PFSK-1 (cell line): ENCODE data around the gene CRKL.

Experiments
- FOXP2 ChIP-seq: optimal IDR thresholded peaks from 2 replicates; pipeline ENCODE3; 2011; ENCODE audit warnings: borderline replicate concordance, control low read depth, inconsistent platforms; ENCODE audit not compliant: insufficient read depth; ENCODE audit errors: extremely low read length, extremely low read depth
- POLR2AphosphoS5 ChIP-seq: IDR thresholded peaks from 2 replicates; pipeline ENCODE4 v1.6.1; 2012; ENCODE audit warnings: low read depth, mild to moderate bottlenecking, control low read depth, low read length, moderate library complexity
- SIN3A ChIP-seq: IDR thresholded peaks from 2 replicates; pipeline ENCODE4 v1.6.1; 2012; ENCODE audit warnings: mild to moderate bottlenecking, low read length, moderate library complexity, borderline replicate concordance; ENCODE audit not compliant: insufficient read depth
- TAF1 ChIP-seq: IDR thresholded peaks from 2 replicates; pipeline ENCODE4 v1.6.1; 2012; ENCODE audit warnings: low read length, control low read depth, borderline replicate concordance; ENCODE audit not compliant: insufficient read depth
- TF ChIP-seq, protein P1 (sequence below), 2 experiments: IDR thresholded peaks; 2 replicates each; pipeline versions ENCODE4 v1.6.1 to v1.8.0; 2011 to 2012; ENCODE audit warnings: low read depth in 2 of 2, low read length in 2 of 2, control low read depth in 1 of 2, inconsistent platforms in 1 of 2, mild to moderate bottlenecking in 1 of 2, moderate library complexity in 1 of 2; ENCODE audit not compliant: insufficient read depth in 1 of 2

DNA sequence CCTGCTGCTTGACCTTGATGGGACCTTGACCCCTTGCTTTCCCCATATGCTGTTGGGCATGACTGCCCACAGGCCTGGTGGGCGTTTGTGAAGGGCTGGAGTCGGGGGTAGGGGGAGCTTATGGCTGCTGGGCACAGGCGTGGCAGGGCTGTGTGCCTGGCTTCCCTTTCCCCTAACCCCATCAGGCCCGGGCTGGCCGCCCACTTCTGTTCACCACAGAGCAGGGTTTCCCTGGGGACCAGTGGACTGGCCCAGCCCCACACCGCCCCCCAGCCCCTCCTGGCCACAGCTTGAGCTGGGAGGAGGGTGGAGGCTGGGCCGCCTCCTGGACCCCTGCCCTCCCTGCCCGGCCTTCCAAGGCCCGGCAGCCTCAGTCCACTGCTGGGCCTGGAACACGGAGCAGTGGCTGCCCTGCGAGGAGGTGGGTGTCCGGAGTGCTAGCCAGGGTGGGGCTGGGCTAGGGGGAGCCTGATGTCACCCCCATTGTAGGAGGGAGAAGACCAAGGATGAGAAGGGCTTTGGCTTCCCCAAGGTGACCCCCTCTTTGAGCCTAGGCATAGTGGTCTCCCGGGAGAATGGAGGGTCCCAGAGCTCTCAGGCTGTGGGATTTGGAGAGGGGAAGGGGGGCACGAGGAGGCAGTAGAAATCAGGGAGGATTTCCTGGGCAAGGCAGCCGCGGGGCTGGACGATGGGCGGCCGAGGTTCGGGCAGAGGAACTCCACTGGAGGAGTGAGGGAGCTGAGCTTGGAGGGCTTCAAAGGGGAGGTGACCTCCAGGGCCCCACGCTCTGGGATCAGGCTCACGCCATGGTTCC lies 49.9 kb downstream of the CRKL start, which contains the start of gene AIFM3:
- TF ChIP-seq POLR2AphosphoS5: no peak
- TF ChIP-seq, protein P1, sequence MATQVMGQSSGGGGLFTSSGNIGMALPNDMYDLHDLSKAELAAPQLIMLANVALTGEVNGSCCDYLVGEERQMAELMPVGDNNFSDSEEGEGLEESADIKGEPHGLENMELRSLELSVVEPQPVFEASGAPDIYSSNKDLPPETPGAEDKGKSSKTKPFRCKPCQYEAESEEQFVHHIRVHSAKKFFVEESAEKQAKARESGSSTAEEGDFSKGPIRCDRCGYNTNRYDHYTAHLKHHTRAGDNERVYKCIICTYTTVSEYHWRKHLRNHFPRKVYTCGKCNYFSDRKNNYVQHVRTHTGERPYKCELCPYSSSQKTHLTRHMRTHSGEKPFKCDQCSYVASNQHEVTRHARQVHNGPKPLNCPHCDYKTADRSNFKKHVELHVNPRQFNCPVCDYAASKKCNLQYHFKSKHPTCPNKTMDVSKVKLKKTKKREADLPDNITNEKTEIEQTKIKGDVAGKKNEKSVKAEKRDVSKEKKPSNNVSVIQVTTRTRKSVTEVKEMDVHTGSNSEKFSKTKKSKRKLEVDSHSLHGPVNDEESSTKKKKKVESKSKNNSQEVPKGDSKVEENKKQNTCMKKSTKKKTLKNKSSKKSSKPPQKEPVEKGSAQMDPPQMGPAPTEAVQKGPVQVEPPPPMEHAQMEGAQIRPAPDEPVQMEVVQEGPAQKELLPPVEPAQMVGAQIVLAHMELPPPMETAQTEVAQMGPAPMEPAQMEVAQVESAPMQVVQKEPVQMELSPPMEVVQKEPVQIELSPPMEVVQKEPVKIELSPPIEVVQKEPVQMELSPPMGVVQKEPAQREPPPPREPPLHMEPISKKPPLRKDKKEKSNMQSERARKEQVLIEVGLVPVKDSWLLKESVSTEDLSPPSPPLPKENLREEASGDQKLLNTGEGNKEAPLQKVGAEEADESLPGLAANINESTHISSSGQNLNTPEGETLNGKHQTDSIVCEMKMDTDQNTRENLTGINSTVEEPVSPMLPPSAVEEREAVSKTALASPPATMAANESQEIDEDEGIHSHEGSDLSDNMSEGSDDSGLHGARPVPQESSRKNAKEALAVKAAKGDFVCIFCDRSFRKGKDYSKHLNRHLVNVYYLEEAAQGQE (IDR thresholded peaks at IDR 0.05; ENCODE audit: insufficient read depth in 1 of 2, low read depth in 2 of 2, low read length in 2 of 2): no peak
- no peak for TF ChIP-seq TAF1
- no peak for TF ChIP-seq SIN3A
- no peak for TF ChIP-seq FOXP2
